ENCODE results near the gene NUDC.
"Not testable (repeated sequence)": the region's sequence is repeated elsewhere in the genome, so short reads cannot be mapped to it uniquely, and the experiment has no call there.

Gene NUDC

GRCh38 chr1:26921540-26922430, at the start of gene NUDC:
Gene NUDC (plus strand): TSS chr1:26921743. CDS start chr1:26921849, 106 bp downstream.
- H3K4me3 ChIP-seq (ENCODE audit: low read depth, low read length): peak within 1 kb of the TSS; percentile 95
- TF ChIP-seq CTCF (conservative IDR thresholded peaks at IDR 0.05; ENCODE audit: low read depth, low read length): no peak
- peak; percentile 98 for DNase-seq (ENCODE audit: low read depth)

GRCh38 chr1:26873097-26873496, 48.4 kb upstream of the NUDC start:
- not testable (repeated sequence) for DNase-seq (ENCODE audit: low read depth); H3K4me3 ChIP-seq (ENCODE audit: low read depth, low read length)

- no peak overlapping the region for H3K4me3 ChIP-seq (ENCODE audit: low read depth, low read length)
- DNase-seq (ENCODE audit: low read depth): no peak
- no peak for TF ChIP-seq CTCF (conservative IDR thresholded peaks at IDR 0.05; ENCODE audit: low read depth, low read length)
Observed at GRCh38 chr1:26874896-26875295, 46.6 kb upstream of the NUDC start.

- no peak overlapping the region for H3K4me3 ChIP-seq (ENCODE audit: low read depth, low read length)
- DNase-seq (ENCODE audit: low read depth): no peak
- no peak for TF ChIP-seq CTCF (conservative IDR thresholded peaks at IDR 0.05; ENCODE audit: low read depth, low read length)
Observed at GRCh38 chr1:26877326-26877725, 44.2 kb upstream of the NUDC start.

GRCh38 chr1:26879793-26880192, 41.8 kb upstream of the NUDC start:
- TF ChIP-seq CTCF (conservative IDR thresholded peaks at IDR 0.05; ENCODE audit: low read depth, low read length): no peak
- H3K4me3 ChIP-seq (ENCODE audit: low read depth, low read length): no peak overlapping the region
- no peak for DNase-seq (ENCODE audit: low read depth)

- H3K4me3 ChIP-seq (ENCODE audit: low read depth, low read length); DNase-seq (ENCODE audit: low read depth): not testable (repeated sequence)
Observed at GRCh38 chr1:26881611-26882010, 39.9 kb upstream of the NUDC start.

GRCh38 chr1:26882696-26883463, 38.7 kb upstream of the NUDC start:
- H3K4me3 ChIP-seq (ENCODE audit: low read depth, low read length): no peak overlapping the region
- TF ChIP-seq CTCF (conservative IDR thresholded peaks at IDR 0.05; ENCODE audit: low read depth, low read length): no peak
- no peak for DNase-seq (ENCODE audit: low read depth)
